ENCODE results near the gene MRPL1.

GRCh38 chr4:77952457-77952856 is 89.8 kb downstream of the MRPL1 start:
- no peak for TF ChIP-seq CTCF (IDR thresholded peaks at IDR 0.05; ENCODE audit: low read depth, low read length)
- TF ChIP-seq POLR2A (IDR thresholded peaks at IDR 0.05; ENCODE audit: extremely low read depth, insufficient read length): no peak

Measured in NB4 (cell line).